ENCODE measurements around the gene AZGP1. TPM values are rescaled to one million over a fixed set of nuclear protein-coding genes. Genes with fewer than 3 reads are reported as not detected.

The AZGP1 gene
- 0.23 TPM in 1 of 5 replicates, not detected in the others for total RNA-seq (2022; extraction: Qiagen RNA extraction; ENCODE audit: low read depth)

GRCh38 chr7:99975782-99976521 lies at the start of gene AZGP1:
AZGP1 (minus strand) TSS chr7:99976031; CDS start chr7:99976020, 11 bp downstream.

GRCh38 chr7:100015232-100016214 lies 39.7 kb upstream of the AZGP1 start, which contains the start of gene ZKSCAN1:
ZKSCAN1 (plus strand) TSS chr7:100015596; CDS start chr7:100023507, 7,911 bp downstream.

GRCh38 chr7:99928994-99929729 lies 46.7 kb downstream of the AZGP1 start, which contains the start of gene GJC3:
GJC3 (minus strand) TSS chr7:99929620; CDS start chr7:99929620, 0 bp downstream.

GRCh38 chr7:99918959-99919813 lies 56.6 kb downstream of the AZGP1 start, which contains the start of gene TRIM4:
TRIM4 (minus strand) TSS chr7:99919530; CDS start chr7:99919401, 129 bp downstream.

Other genes starting within 250 kb of the AZGP1 start
- not detected in 5 replicates for gene CYP3A7, start 240.8 kb downstream of the AZGP1 start, total RNA-seq (2022; extraction: Qiagen RNA extraction; ENCODE audit: low read depth)
- gene CYP3A4, start 191.8 kb downstream of the AZGP1 start, total RNA-seq (2022; extraction: Qiagen RNA extraction; ENCODE audit: low read depth), result not detected in 5 replicates
- gene CYP3A43, start 148.0 kb downstream of the AZGP1 start, total RNA-seq (2022; extraction: Qiagen RNA extraction; ENCODE audit: low read depth), result not detected in 5 replicates
- not detected in 5 replicates for gene OR2AE1, start 99.0 kb downstream of the AZGP1 start, total RNA-seq (2022; extraction: Qiagen RNA extraction; ENCODE audit: low read depth)
- 25.4 to 29.5 TPM (median 27.3 TPM) in 5 replicates for gene TRIM4, start 56.5 kb downstream of the AZGP1 start, total RNA-seq (2022; extraction: Qiagen RNA extraction; ENCODE audit: low read depth)
- gene GJC3, start 46.4 kb downstream of the AZGP1 start, total RNA-seq (2022; extraction: Qiagen RNA extraction; ENCODE audit: low read depth), result 0.09 to 0.18 TPM (median 0.13 TPM) in 4 of 5 replicates, not detected in the other
- gene ZKSCAN1, start 39.6 kb upstream of the AZGP1 start, total RNA-seq (2022; extraction: Qiagen RNA extraction; ENCODE audit: low read depth), result 8.0 to 12.2 TPM (median 10.6 TPM) in 5 replicates
- gene ZSCAN21, start 73.7 kb upstream of the AZGP1 start, total RNA-seq (2022; extraction: Qiagen RNA extraction; ENCODE audit: low read depth), result 9.5 to 11.9 TPM (median 9.9 TPM) in 5 replicates
- gene ZNF3, start 105.7 kb upstream of the AZGP1 start, total RNA-seq (2022; extraction: Qiagen RNA extraction; ENCODE audit: low read depth), result 19.1 to 27.5 TPM (median 22.3 TPM) in 5 replicates
- 169 to 186 TPM (median 179 TPM) in 5 replicates for gene COPS6, start 112.9 kb upstream of the AZGP1 start, total RNA-seq (2022; extraction: Qiagen RNA extraction; ENCODE audit: low read depth)
- 236 to 264 TPM (median 254 TPM) in 5 replicates for gene MCM7, start 125.4 kb upstream of the AZGP1 start, total RNA-seq (2022; extraction: Qiagen RNA extraction; ENCODE audit: low read depth)
- gene AP4M1, start 125.6 kb upstream of the AZGP1 start, total RNA-seq (2022; extraction: Qiagen RNA extraction; ENCODE audit: low read depth), result 13.8 to 17.6 TPM (median 15.3 TPM) in 5 replicates
- gene TAF6, start 143.3 kb upstream of the AZGP1 start, total RNA-seq (2022; extraction: Qiagen RNA extraction; ENCODE audit: low read depth), result 54.0 to 75.4 TPM (median 65.5 TPM) in 5 replicates
- gene CNPY4, start 143.6 kb upstream of the AZGP1 start, total RNA-seq (2022; extraction: Qiagen RNA extraction; ENCODE audit: low read depth), result 8.6 to 13.2 TPM (median 11.4 TPM) in 5 replicates
- 2.3 to 3.1 TPM (median 2.7 TPM) in 5 replicates for gene MBLAC1, start 150.9 kb upstream of the AZGP1 start, total RNA-seq (2022; extraction: Qiagen RNA extraction; ENCODE audit: low read depth)
- 163 to 183 TPM (median 169 TPM) in 5 replicates for gene LAMTOR4, start 172.9 kb upstream of the AZGP1 start, total RNA-seq (2022; extraction: Qiagen RNA extraction; ENCODE audit: low read depth)
- 9.6 to 15.3 TPM (median 14.0 TPM) in 5 replicates for gene TRAPPC14, start 182.7 kb upstream of the AZGP1 start, total RNA-seq (2022; extraction: Qiagen RNA extraction; ENCODE audit: low read depth)
- gene GAL3ST4, start 192.6 kb upstream of the AZGP1 start, total RNA-seq (2022; extraction: Qiagen RNA extraction; ENCODE audit: low read depth), result 0.10 to 0.26 TPM (median 0.18 TPM) in 4 of 5 replicates, not detected in the other
- gene GPC2, start 201.3 kb upstream of the AZGP1 start, total RNA-seq (2022; extraction: Qiagen RNA extraction; ENCODE audit: low read depth), result 0.70 to 1.4 TPM (median 1.2 TPM) in 5 replicates
- 0.08 to 0.27 TPM (median 0.14 TPM) in 4 of 5 replicates, not detected in the other for gene STAG3, start 201.9 kb upstream of the AZGP1 start, total RNA-seq (2022; extraction: Qiagen RNA extraction; ENCODE audit: low read depth)
- gene PVRIG, start 243.9 kb upstream of the AZGP1 start, total RNA-seq (2022; extraction: Qiagen RNA extraction; ENCODE audit: low read depth), result not detected in 5 replicates